Measurements from ENCODE around the gene S1PR3.

GRCh38 chr9:88942411-88942810 is 48.9 kb upstream of the S1PR3 start:
- TF ChIP-seq CTCF (IDR thresholded peaks at IDR 0.05; ENCODE audit: low read depth, low read length, missing input control) (no peak), TAF1 (conservative IDR thresholded peaks at IDR 0.05) (no peak), MAX (IDR thresholded peaks at IDR 0.05) (no peak), RAD21 (IDR thresholded peaks at IDR 0.05) (no peak), FOXA1 (IDR thresholded peaks at IDR 0.05) (no peak), ZBTB33 (IDR thresholded peaks at IDR 0.05) (no peak), JUND (IDR thresholded peaks at IDR 0.05) (no peak)
